H1 (cell line): Measurements from ENCODE around the gene SCN8A. TPM values are rescaled to one million over a fixed set of nuclear protein-coding genes. Genes with fewer than 3 reads are reported as not detected.
A peak's percentile ranks its signal among the peaks of the same experiment; 100 is the strongest.

Experiments used
- CTCF ChIA-PET: fragments of 300-600 bp; sonication (Branson Sonifier 250); formaldehyde crosslinking; loops from one replicate; lab custom pipeline; 2021; ENCODE audit not compliant: partially characterized antibody; lab: Charles Lee
- POLR2A ChIA-PET: fragments of 300-600 bp; sonication (Branson Sonifier 250); formaldehyde crosslinking; loops from one replicate; lab custom pipeline; 2021; ENCODE audit warnings: inconsistent platforms; ENCODE audit not compliant: partially characterized antibody; lab: Charles Lee
- DNase-seq, 2 experiments: peaks; one replicate each; pipeline versions ENCODE4 v3.0.0 to v3.0.0-alpha.2; 2010 to 2022; ENCODE audit warnings: low spot score in 2 of 2, low read depth in 1 of 2, mixed read lengths in 1 of 2
- FAIRE-seq: peaks from 2 replicates; lab custom pipeline; 2011; peaks lifted over from hg19 to GRCh38; lab: Jason Lieb, UNC
- H2AFZ ChIP-seq: 2 replicates; pipeline ENCODE4 v1.8.1; 2012; ENCODE audit warnings: low read length, inconsistent platforms
- H2AK5ac ChIP-seq: 2 replicates; pipeline ENCODE4 v1.6.1; 2013; ENCODE audit warnings: low read depth, low read length
- H2BK120ac ChIP-seq: replicated peaks from 2 replicates; pipeline ENCODE3; 2013; ENCODE audit warnings: low read depth, low read length, inconsistent platforms
- H2BK12ac ChIP-seq: 2 replicates; pipeline ENCODE4 v1.6.1; 2013; ENCODE audit warnings: low read depth, low read length
- H2BK15ac ChIP-seq: 2 replicates; pipeline ENCODE4 v1.6.1; 2013; ENCODE audit warnings: low read length
- H2BK20ac ChIP-seq: 2 replicates; pipeline ENCODE4 v1.6.1; 2013; ENCODE audit warnings: low read length
- H2BK5ac ChIP-seq: 2 replicates; pipeline ENCODE4 v1.6.1; 2013; ENCODE audit warnings: low read depth, low read length
- H3K14ac ChIP-seq: 2 replicates; pipeline ENCODE4 v1.6.1; 2013; ENCODE audit warnings: inconsistent platforms; ENCODE audit not compliant: insufficient read length
- H3K18ac ChIP-seq: 2 replicates; pipeline ENCODE4 v1.6.1; 2013; ENCODE audit warnings: low read length; ENCODE audit errors: extremely low read depth
- H3K23ac ChIP-seq: 2 replicates; pipeline ENCODE4 v1.6.1; 2013; ENCODE audit warnings: inconsistent platforms; ENCODE audit not compliant: insufficient read length
- H3K23me2 ChIP-seq: 2 replicates; pipeline ENCODE4 v1.6.1; 2013; ENCODE audit warnings: low read depth, low read length
- H3K27ac ChIP-seq: 2 replicates; pipeline ENCODE4 v1.6.1; 2011; ENCODE audit warnings: low read depth, low read length, inconsistent platforms
- H3K27me3 ChIP-seq, 4 experiments: replicated peaks in 1 of 4; 1 replicate in 1 of 4; 2 replicates in 3 of 4; pipeline versions ENCODE4 v1.6.1 to v1.8.1; 2011 to 2013; ENCODE audit warnings: low read length in 3 of 4, mild to moderate bottlenecking in 3 of 4, inconsistent platforms in 2 of 4, mixed read lengths in 2 of 4, moderate library complexity in 1 of 4; ENCODE audit not compliant: control insufficient read depth in 3 of 4, insufficient read depth in 3 of 4; ENCODE audit errors: extremely low read depth in 1 of 4
- H3K36me3 ChIP-seq, 4 experiments: 2 replicates each; pipeline versions ENCODE4 v1.6.1 to v1.8.1; 2011 to 2013; ENCODE audit warnings: mild to moderate bottlenecking in 4 of 4, low read length in 3 of 4, moderate library complexity in 2 of 4, control low read depth in 1 of 4, inconsistent platforms in 1 of 4; ENCODE audit not compliant: insufficient read depth in 4 of 4, control insufficient read depth in 2 of 4
- H3K4ac ChIP-seq: replicated peaks from 2 replicates; pipeline ENCODE3; 2013; ENCODE audit warnings: low read length, low read depth, mixed read lengths, inconsistent platforms; ENCODE audit not compliant: insufficient read length
- H3K4me1 ChIP-seq, 4 experiments: replicated peaks in 1 of 4; 1 replicate in 1 of 4; 2 replicates in 3 of 4; pipeline versions ENCODE4 v1.6.1 to v1.8.1; 2011 to 2013; ENCODE audit warnings: low read length in 3 of 4, inconsistent platforms in 2 of 4, mixed read lengths in 1 of 4; ENCODE audit not compliant: insufficient read depth in 4 of 4, control insufficient read depth in 3 of 4
- H3K4me2 ChIP-seq, 2 experiments: 2 replicates each; pipeline versions ENCODE4 v1.6.1 to v1.8.1; 2011 to 2013; ENCODE audit warnings: low read depth in 2 of 2, low read length in 2 of 2, control low read depth in 1 of 2, inconsistent platforms in 1 of 2, mild to moderate bottlenecking in 1 of 2; ENCODE audit not compliant: insufficient read depth in 1 of 2
- H3K4me3 ChIP-seq, 4 experiments: fragments of 200-600, 300-600 bp in 1 of 4; sonication (generic), shearing (Covaris generic), sonication (Bioruptor Twin) in 1 of 4; 2 replicates each; pipeline versions ENCODE4 v1.5.1 to v1.8.1; 2011 to 2016; ENCODE audit warnings: low read length in 4 of 4, low read depth in 3 of 4, control low read depth in 2 of 4, inconsistent platforms in 2 of 4, mild to moderate bottlenecking in 2 of 4, mixed read lengths in 1 of 4, moderate library complexity in 1 of 4; ENCODE audit not compliant: insufficient read depth in 2 of 4; ENCODE audit errors: extremely low read depth in 1 of 4
- H3K56ac ChIP-seq: replicated peaks from 2 replicates; pipeline ENCODE3; 2013; ENCODE audit warnings: low read depth, mild to moderate bottlenecking, mixed read lengths, low read length, inconsistent platforms; ENCODE audit not compliant: insufficient read length
- H3K79me1 ChIP-seq: 2 replicates; pipeline ENCODE4 v1.6.1; 2013; ENCODE audit warnings: low read depth, low read length, control low read depth
- H3K79me2 ChIP-seq, 2 experiments: 2 replicates each; pipeline versions ENCODE4 v1.6.1 to v1.8.1; 2012 to 2013; ENCODE audit warnings: low read length in 2 of 2, mild to moderate bottlenecking in 2 of 2, inconsistent platforms in 1 of 2; ENCODE audit not compliant: insufficient read depth in 2 of 2, control insufficient read depth in 1 of 2
- H3K9ac ChIP-seq, 4 experiments: replicated peaks in 1 of 4; 1 replicate in 1 of 4; 2 replicates in 3 of 4; pipeline versions ENCODE4 v1.6.1 to v1.8.1; 2011 to 2013; ENCODE audit warnings: low read depth in 3 of 4, low read length in 3 of 4, control low read depth in 2 of 4, mild to moderate bottlenecking in 2 of 4, moderate library complexity in 2 of 4, inconsistent platforms in 1 of 4; ENCODE audit errors: extremely low read depth in 1 of 4
- H3K9me3 ChIP-seq, 2 experiments: 2 replicates each; pipeline versions ENCODE4 v1.6.1 to v1.8.1; 2012 to 2013; ENCODE audit warnings: mild to moderate bottlenecking in 2 of 2, moderate library complexity in 2 of 2, control low read depth in 1 of 2, inconsistent platforms in 1 of 2, low read depth in 1 of 2, low read length in 1 of 2, mixed read lengths in 1 of 2; ENCODE audit not compliant: insufficient read depth in 2 of 2
- H4K20me1 ChIP-seq, 2 experiments: replicated peaks in 1 of 2; 2 replicates each; pipeline versions ENCODE3 to v1.8.1; 2011 to 2013; ENCODE audit warnings: inconsistent platforms in 2 of 2, low read length in 2 of 2, mild to moderate bottlenecking in 1 of 2; ENCODE audit not compliant: insufficient read depth in 2 of 2, control insufficient read depth in 1 of 2
- H4K5ac ChIP-seq: 2 replicates; pipeline ENCODE4 v1.6.1; 2013; ENCODE audit warnings: low read length, low read depth, mixed read lengths, inconsistent platforms; ENCODE audit not compliant: insufficient read length
- H4K8ac ChIP-seq: 2 replicates; pipeline ENCODE4 v1.8.0; 2013; ENCODE audit warnings: mild to moderate bottlenecking, moderate library complexity, low read length, inconsistent platforms; ENCODE audit not compliant: insufficient read depth; ENCODE audit errors: extremely low read depth
- H4K91ac ChIP-seq: replicated peaks from 2 replicates; pipeline ENCODE3; 2013; ENCODE audit warnings: low read length, mixed read lengths, inconsistent platforms; ENCODE audit not compliant: insufficient read length
- CEBPB ChIP-seq: IDR thresholded peaks from 2 replicates; pipeline ENCODE4 v1.6.1; 2012; ENCODE audit warnings: low read depth, low read length
- CTBP2 ChIP-seq: IDR thresholded peaks from 2 replicates; pipeline ENCODE4 v1.7.0; 2011; ENCODE audit warnings: borderline replicate concordance, mild to moderate bottlenecking, moderate library complexity, mixed read lengths, low read length; ENCODE audit not compliant: insufficient read depth, insufficient read length
- HDAC2 ChIP-seq, 2 experiments: fragments of 300-600 bp in 1 of 2; sonication (generic) in 1 of 2; IDR thresholded peaks; 2 replicates each; pipeline ENCODE4 v1.6.1; 2011 to 2012; ENCODE audit warnings: low read depth in 2 of 2, low read length in 2 of 2, mild to moderate bottlenecking in 2 of 2, moderate library complexity in 2 of 2, borderline replicate concordance in 1 of 2, inconsistent platforms in 1 of 2
- KDM5A ChIP-seq: fragments of 200-600 bp; IDR thresholded peaks from 2 replicates; pipeline ENCODE4 v1.7.1; 2012; ENCODE audit warnings: mild to moderate bottlenecking, low read length, inconsistent platforms, mixed read lengths
- RAD21 ChIP-seq, 2 experiments: IDR thresholded peaks in 1 of 2; conservative IDR thresholded peaks in 1 of 2; 2 replicates each; pipeline ENCODE4 v1.6.1; 2011; ENCODE audit warnings: low read depth in 2 of 2, low read length in 2 of 2, improper control_type of control experiment in 1 of 2, inconsistent platforms in 1 of 2, mild to moderate bottlenecking in 1 of 2, moderate library complexity in 1 of 2
- RBBP5 ChIP-seq: IDR thresholded peaks from 2 replicates; pipeline ENCODE4 v1.7.1; 2012; ENCODE audit warnings: low read depth, mild to moderate bottlenecking, inconsistent platforms, low read length, moderate library complexity, borderline replicate concordance
- SAP30 ChIP-seq: fragments of 300-600 bp; sonication (generic); IDR thresholded peaks from 2 replicates; pipeline ENCODE4 v1.7.1; 2012; ENCODE audit warnings: low read length, moderate library complexity, mild to moderate bottlenecking, inconsistent platforms; ENCODE audit not compliant: insufficient read depth, insufficient replicate concordance
- SP4 ChIP-seq: IDR thresholded peaks from 2 replicates; pipeline ENCODE4 v1.6.1; 2012; ENCODE audit warnings: low read length, inconsistent platforms
- TAF1 ChIP-seq: IDR thresholded peaks from 2 replicates; pipeline ENCODE4 v1.6.1; 2011; ENCODE audit warnings: mild to moderate bottlenecking, low read depth, low read length
- WGBS, 2 experiments: shearing (Covaris generic) in 1 of 2; methylation state at CpG; one replicate each; pipeline versions ENCODE4 v1.1.6 to v1.1.7; 2013 to 2015; ENCODE audit warnings: low lambda C conversion rate in 2 of 2, mixed read lengths in 2 of 2, inconsistent platforms in 1 of 2, low coverage in 1 of 2, missing lambda C conversion rate in 1 of 2; ENCODE audit not compliant: insufficient replicate concordance in 2 of 2, insufficient coverage in 1 of 2, insufficient read length in 1 of 2; ENCODE audit errors: extremely low coverage in 1 of 2, missing lambda C conversion rate in 1 of 2; 5-methylcytosine and 5-hydroxymethylcytosine counted together
- polyA plus RNA-seq, 7 experiments: library from polyadenylated mRNA; depleted of rRNA in 3 of 7; stranded (reverse) in 5 of 7; unstranded in 2 of 7; fragments of >200 nt in 5 of 7; fragments of 200-250 nt in 2 of 7; gene quantifications; 1 replicate in 5 of 7; 2 replicates in 1 of 7; 4 replicates in 1 of 7; pipeline versions ENCODE4 v1.2.1 to v1.2.3, GENCODE V29; 2011 to 2013; ENCODE audit warnings: missing spikeins in 2 of 7, mixed read lengths in 2 of 7
- total RNA-seq: library from RNA; stranded (reverse); fragmentation: NEBNext Ultra II Directional; extraction: Animal tissue kit (Norgen Biotek cat#: 25700); gene quantifications from 2 replicates; pipeline ENCODE4 v1.2.1, GENCODE V29; 2021
- TF ChIP-seq, protein P1 (sequence below): IDR thresholded peaks from 2 replicates; pipeline ENCODE4 v1.6.1; 2012; ENCODE audit warnings: inconsistent platforms
- TF ChIP-seq, protein P2 (sequence below): IDR thresholded peaks from 2 replicates; pipeline ENCODE4 v1.6.1; 2011; ENCODE audit warnings: low read depth, mild to moderate bottlenecking, low read length; ENCODE audit not compliant: insufficient read depth

SCN8A gene
- total and polyA plus RNA-seq, 2 of the 8 experiments (the other 6 are each of a cell fraction or from before 2014, with no cell fraction given), result 6.3 to 10.7 TPM

DNA sequence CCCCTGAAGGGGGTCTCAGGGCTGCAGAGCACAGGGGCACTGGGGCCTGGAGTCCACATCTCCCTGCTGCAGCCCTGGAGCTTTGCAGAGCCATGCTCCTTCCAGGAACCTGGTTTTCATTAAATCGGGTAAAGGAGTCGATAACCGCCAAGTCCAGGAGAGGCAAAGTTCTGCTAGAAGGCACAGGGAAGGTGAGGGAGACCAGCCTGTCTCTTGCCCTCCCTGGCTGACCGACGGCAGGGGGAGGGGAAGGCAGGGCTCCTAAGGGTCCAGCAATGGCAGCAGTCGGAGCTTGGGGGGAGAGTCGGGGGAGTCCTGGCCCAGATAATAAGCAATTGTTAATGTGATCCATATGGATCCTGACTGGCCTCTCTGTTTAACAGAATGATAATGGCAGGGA, 254.4 kb downstream of the SCN8A start:
- Histone ChIP-seq H3K9me3 (no peaks in the 10 kb centered on the region), H3K4ac (no peak overlapping the region), H2AK5ac (no peak overlapping the region), H4K91ac (no peak overlapping the region), H3K79me1 (peaks cover 5% of the 10 kb centered on the region; the same call in 1 of the 2 replicates), H3K18ac (peak overlapping the region; percentile 32; the same call in 1 of the 2 replicates), H3K36me3 (no peaks in the 10 kb centered on the region), H4K8ac (no peak overlapping the region), H2BK15ac (no peak overlapping the region), H4K5ac (no peak overlapping the region), H3K27ac (no peak overlapping the region), H2BK120ac (no peak overlapping the region), H3K4me1 (peaks cover 12 to 41% (median 26%) of the 10 kb centered on the region in 4 experiments), H3K56ac (no peak overlapping the region), H2BK12ac (no peak overlapping the region; the same call in 1 of the 2 replicates), H3K79me2 (peaks cover 0 to 4% of the 10 kb centered on the region in 2 experiments; a peak in 2 of 4 replicates), H3K4me3 (no peak overlapping the region), H3K23me2 (peaks cover 18% of the 10 kb centered on the region; the same call in 1 of the 2 replicates), H3K9ac (no peak overlapping the region), H4K20me1 (peaks cover 2 to 14% of the 10 kb centered on the region in 2 experiments), H2BK20ac (no peak overlapping the region), H2AFZ (no peak overlapping the region), H3K4me2 (peak overlapping the region; percentile 44 to 84), H3K23ac (no peak overlapping the region), H2BK5ac (no peak overlapping the region; the same call in 1 of the 2 replicates), H3K14ac (no peak overlapping the region), H3K27me3 (peaks cover 2 to 17% (median 16%) of the 10 kb centered on the region in 4 experiments)
- ChIA-PET CTCF (interaction anchor here (1.4 to 2.5 kb wide), 6 partner anchors 9 to 29 kb away, joined by 6 to 17 read pairs (median 8); no protein-coding TSS in a partner anchor), POLR2A (interaction anchor here (1.7 to 2.5 kb wide), 3 partner anchors 9 to 19 kb away, joined by 6 to 10 read pairs (median 8); no protein-coding TSS in a partner anchor)
- DNase-seq, result no peak
- FAIRE-seq, result no peak
- WGBS, 2 experiments, result 59% methylated on average over 7 of the region's 7 CpGs; no CpG with 5 or more reads in 1 of the 2 experiments
- TF ChIP-seq, protein P1, sequence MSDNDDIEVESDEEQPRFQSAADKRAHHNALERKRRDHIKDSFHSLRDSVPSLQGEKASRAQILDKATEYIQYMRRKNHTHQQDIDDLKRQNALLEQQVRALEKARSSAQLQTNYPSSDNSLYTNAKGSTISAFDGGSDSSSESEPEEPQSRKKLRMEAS, result no peak
- TF ChIP-seq HDAC2 (IDR thresholded peaks at IDR 0.05; ENCODE audit: borderline replicate concordance in 1 of 2, low read depth in 2 of 2, low read length in 2 of 2) (no peak), RBBP5 (no peak), KDM5A (no peak), CEBPB (no peak), SP4 (no peak), TAF1 (no peak), SAP30 (no peak), RAD21 (IDR thresholded peaks at IDR 0.05 in 1 of 2, conservative IDR thresholded peaks at IDR 0.05 in 1 of 2; ENCODE audit: low read depth in 2 of 2, low read length in 2 of 2) (no peak), CTBP2 (no peak)
- TF ChIP-seq, protein P2, sequence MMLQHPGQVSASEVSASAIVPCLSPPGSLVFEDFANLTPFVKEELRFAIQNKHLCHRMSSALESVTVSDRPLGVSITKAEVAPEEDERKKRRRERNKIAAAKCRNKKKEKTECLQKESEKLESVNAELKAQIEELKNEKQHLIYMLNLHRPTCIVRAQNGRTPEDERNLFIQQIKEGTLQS, result no peak
